ENCODE results near the gene TUBB3. TPM values are rescaled to one million over a fixed set of nuclear protein-coding genes. Genes with fewer than 3 reads are reported as not detected.

The TUBB3 gene
- total RNA-seq, 1 donor from 2014 or later: 201 TPM

DNA sequence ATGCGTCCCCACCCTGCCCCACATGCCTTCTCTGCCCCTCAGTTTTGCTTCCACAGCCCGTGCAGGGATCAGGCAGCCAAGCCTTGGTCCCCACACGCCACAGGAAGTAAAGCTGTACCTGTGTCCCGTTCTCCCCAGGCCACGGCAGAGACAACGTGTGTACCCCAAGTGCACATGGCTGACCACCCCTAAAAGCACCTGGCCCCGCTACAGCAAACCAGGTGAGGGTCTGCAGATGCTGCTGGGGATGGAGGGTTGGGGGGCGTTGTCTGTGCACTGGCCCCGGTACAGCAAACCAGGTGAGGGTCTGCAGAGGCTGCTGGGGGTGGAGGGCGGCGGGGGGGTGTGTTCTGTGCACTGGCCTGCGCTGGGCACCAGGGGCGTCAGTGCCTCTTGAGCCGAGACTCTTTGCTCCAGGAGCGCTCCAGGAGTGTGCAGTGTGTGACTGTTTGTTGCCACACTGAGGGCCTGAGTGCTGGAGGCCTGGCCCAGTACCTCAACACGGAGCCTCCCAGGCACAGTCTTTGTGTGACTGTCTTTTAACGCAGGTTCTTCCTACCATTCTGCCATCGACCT, 31.0 kb upstream of the TUBB3 start:
- H3K4me3 Mint-ChIP-seq (ENCODE audit: low read depth): no peak overlapping the region
- H3K27ac Mint-ChIP-seq: no peak overlapping the region
- DNase-seq (ENCODE audit: low spot score, unreplicated experiment): no peak
- H3K36me3 Mint-ChIP-seq (ENCODE audit: insufficient read depth): peaks cover 17% of the 10 kb centered on the region
- TF ChIP-seq CTCF (IDR thresholded peaks at IDR 0.05; ENCODE audit: unreplicated experiment): no peak
- H3K27me3 Mint-ChIP-seq: no peaks in the 10 kb centered on the region
- H3K9me3 Mint-ChIP-seq (ENCODE audit: low read depth): no peaks in the 10 kb centered on the region
- no peaks in the 10 kb centered on the region for H3K4me1 Mint-ChIP-seq (ENCODE audit: low read depth)

DNA sequence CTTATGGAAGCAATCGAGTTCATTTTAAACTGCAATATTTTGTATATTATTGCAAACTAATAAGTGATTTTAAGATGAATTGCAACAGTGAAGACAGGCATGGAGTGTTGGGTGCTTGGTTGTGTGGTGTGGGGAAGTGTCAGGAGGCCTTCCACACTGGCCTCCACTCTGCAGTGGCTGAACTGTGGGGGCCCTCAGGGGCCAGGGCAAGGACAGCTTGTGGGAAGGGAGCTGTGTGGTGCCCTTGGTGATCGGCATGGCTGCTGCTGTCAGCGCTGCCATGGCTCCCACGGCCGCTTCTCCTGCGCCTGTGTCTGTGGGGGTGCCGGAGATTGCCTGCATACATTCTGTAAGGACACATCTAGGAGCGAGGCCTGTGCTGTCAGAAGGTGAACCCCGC, 30.5 kb upstream of the TUBB3 start:
- Mint-ChIP-seq H3K9me3 (ENCODE audit: low read depth) (no peaks in the 10 kb centered on the region), H3K4me1 (ENCODE audit: low read depth) (no peaks in the 10 kb centered on the region), H3K27me3 (no peaks in the 10 kb centered on the region), H3K4me3 (ENCODE audit: low read depth) (no peak overlapping the region), H3K27ac (no peak overlapping the region), H3K36me3 (ENCODE audit: insufficient read depth) (peaks cover 13% of the 10 kb centered on the region)
- DNase-seq (ENCODE audit: low spot score, unreplicated experiment): no peak
- TF ChIP-seq CTCF (IDR thresholded peaks at IDR 0.05; ENCODE audit: unreplicated experiment): no peak

DNA sequence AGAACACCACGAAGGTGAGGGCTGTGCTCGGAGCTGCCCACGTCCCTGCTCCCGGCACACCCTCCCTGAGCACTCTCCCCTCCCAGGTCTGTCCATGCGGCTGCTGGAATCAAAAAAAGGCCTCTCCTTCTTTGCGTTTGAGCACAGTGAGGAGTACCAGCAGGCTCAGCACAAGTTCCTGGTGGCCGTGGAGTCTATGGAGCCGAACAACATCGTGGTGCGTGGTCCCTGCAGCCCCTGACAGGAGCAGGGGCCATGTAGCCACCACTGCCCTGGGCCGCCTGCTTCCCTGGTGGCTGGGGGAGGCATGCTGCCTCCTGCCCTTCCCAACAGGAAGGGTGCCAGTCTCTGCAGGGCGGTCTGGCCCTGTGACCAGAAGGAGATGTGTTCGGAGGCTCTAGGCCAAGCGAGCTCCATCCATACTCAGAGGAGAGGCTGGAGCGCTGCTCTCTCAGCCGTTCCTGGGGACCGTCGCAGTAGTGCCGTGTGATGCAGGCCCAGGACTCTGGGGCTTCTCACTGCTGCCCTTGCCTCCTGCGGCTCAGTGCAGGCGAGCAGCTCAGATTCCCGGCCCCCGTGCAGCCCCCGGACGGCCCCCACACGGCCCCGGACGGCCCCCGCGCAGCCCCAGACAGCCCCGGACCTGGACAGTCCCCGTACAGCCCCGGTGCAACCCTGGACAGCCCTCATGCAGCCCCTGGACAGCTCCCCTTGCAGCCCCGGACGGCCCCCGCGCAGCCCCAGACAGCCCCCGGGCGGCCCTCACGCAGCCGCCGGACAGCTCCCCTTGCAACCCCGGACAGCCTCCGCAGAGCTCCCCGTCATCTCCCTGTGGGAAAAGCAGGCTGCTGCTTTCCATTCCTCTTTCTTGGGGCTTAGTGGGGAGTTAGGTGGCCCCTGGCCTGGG, 29.2 kb upstream of the TUBB3 start:
- no peak for DNase-seq (ENCODE audit: low spot score, unreplicated experiment)
- Mint-ChIP-seq H3K36me3 (ENCODE audit: insufficient read depth) (peaks cover 12% of the 10 kb centered on the region), H3K4me1 (ENCODE audit: low read depth) (no peaks in the 10 kb centered on the region), H3K4me3 (ENCODE audit: low read depth) (no peak overlapping the region), H3K9me3 (ENCODE audit: low read depth) (no peaks in the 10 kb centered on the region), H3K27ac (no peak overlapping the region), H3K27me3 (no peaks in the 10 kb centered on the region)
- TF ChIP-seq CTCF (IDR thresholded peaks at IDR 0.05; ENCODE audit: unreplicated experiment): no peak

GRCh38 chr16:89895482-89896250, 27.5 kb upstream of the TUBB3 start:
- H3K27me3 Mint-ChIP-seq: no peaks in the 10 kb centered on the region
- H3K36me3 Mint-ChIP-seq (ENCODE audit: insufficient read depth): peaks cover 18% of the 10 kb centered on the region

More at GRCh38 chr16:89895482-89896250, 27.5 kb upstream of the TUBB3 start:
- Mint-ChIP-seq H3K4me1 (ENCODE audit: low read depth) (no peaks in the 10 kb centered on the region), H3K4me3 (ENCODE audit: low read depth) (no peak overlapping the region), H3K9me3 (ENCODE audit: low read depth) (no peaks in the 10 kb centered on the region), H3K27ac (no peak overlapping the region)
- no peak for TF ChIP-seq CTCF (IDR thresholded peaks at IDR 0.05; ENCODE audit: unreplicated experiment)
- DNase-seq (ENCODE audit: low spot score, unreplicated experiment): no peak
